ENCODE data around the gene TRIM29. TPM values are rescaled to one million over a fixed set of nuclear protein-coding genes. Genes with fewer than 3 reads are reported as not detected.

The TRIM29 gene
- total and polyA plus RNA-seq, 2 of the 13 experiments (the other 11 are each of a cell fraction or from before 2014, with no cell fraction given): 0.86 TPM

GRCh38 chr11:120141113-120141767, 3.3 kb upstream of the TRIM29 start:
- H3K79me2 ChIP-seq (ENCODE audit: insufficient read depth, low read length): no peaks in the 10 kb centered on the region
- H3K4me3 ChIP-seq (replicated peaks in 1 of 3; ENCODE audit: insufficient read depth in 1 of 3, low read depth in 2 of 3, low read length in 3 of 3): no peak overlapping the region
- DNase-seq (ENCODE audit: low spot score) (no peak), ATAC-seq (no peak), FAIRE-seq (no peak)
- in situ Hi-C loops (cut with HindIII; ENCODE audit: extremely low pct_ligation_motif_present, low pct_unique_long_range_greater_than_20kb) (no loop called here), intact Hi-C loops (cut with micrococcal nuclease; ENCODE audit: unreplicated experiment) (no loop called here)
- TF ChIP-seq MBNL3 (CRISPR knock-in tag; conservative IDR thresholded peaks at IDR 0.05): no peak
- peak; percentile 57 for TF ChIP-seq MAFF (IDR thresholded peaks at IDR 0.05; ENCODE audit: low read depth, low read length)
- no peak for TF ChIP-seq NFE2L2 (IDR thresholded peaks at IDR 0.05; ENCODE audit: low read length)
- TF ChIP-seq ZNF619 (CRISPR knock-in tag; IDR thresholded peaks at IDR 0.05): no peak
- TF ChIP-seq ZNF598 (CRISPR knock-in tag; IDR thresholded peaks at IDR 0.05; ENCODE audit: borderline replicate concordance): no peak
- TF ChIP-seq MAFK (conservative IDR thresholded peaks at IDR 0.05 in 1 of 2, IDR thresholded peaks at IDR 0.05 in 1 of 2; ENCODE audit: low read length in 2 of 2): peak; percentile 71 to 73
- no peak for TF ChIP-seq ZNF737 (CRISPR knock-in tag; IDR thresholded peaks at IDR 0.05; ENCODE audit: borderline replicate concordance)
- H3K36me3 ChIP-seq (replicated peaks in 1 of 2; ENCODE audit: control insufficient read depth in 1 of 2, insufficient read depth in 2 of 2, low read length in 2 of 2): no peaks in the 10 kb centered on the region
- peaks cover 7 to 39% of the 10 kb centered on the region in 2 experiments; a peak in 3 of 5 replicates for H3K27me3 ChIP-seq (ENCODE audit: control insufficient read depth in 1 of 2, insufficient read depth in 2 of 2, low read length in 2 of 2)
- no peak overlapping the region for H3K4me2 ChIP-seq (ENCODE audit: low read depth, low read length)
- no peak overlapping the region for H3K9ac ChIP-seq (ENCODE audit: insufficient read depth, low read depth, low read length)
- no peaks in the 10 kb centered on the region for H3K9me3 ChIP-seq (ENCODE audit: low read length)
- BruUV-seq (replicated peaks): no TSS peak
- no peaks in the 10 kb centered on the region for H3K4me1 ChIP-seq (ENCODE audit: insufficient read depth, low read length)
- H4K20me1 ChIP-seq (ENCODE audit: insufficient read depth, low read length): no peaks in the 10 kb centered on the region
- POLR2A ChIA-PET: no interaction called here
- CTCF ChIA-PET (ENCODE audit: low intra/inter-chr PET ratio, low total read pairs): no interaction called here
- H2AFZ ChIP-seq (ENCODE audit: low read length): no peak overlapping the region
- 0% methylated on average over 2 of the region's 5 CpGs for WGBS (ENCODE audit: low lambda C conversion rate)
- no peak overlapping the region for H3K27ac ChIP-seq (ENCODE audit: extremely low read length, insufficient read depth, low read length)

GRCh38 chr11:120139316-120140069, 1.6 kb upstream of the TRIM29 start:
- Histone ChIP-seq H3K9ac (ENCODE audit: insufficient read depth, low read depth, low read length) (no peak overlapping the region), H3K27ac (ENCODE audit: extremely low read length, insufficient read depth, low read length) (no peak overlapping the region), H3K4me1 (ENCODE audit: insufficient read depth, low read length) (no peaks in the 10 kb centered on the region), H3K4me3 (replicated peaks in 1 of 3; ENCODE audit: insufficient read depth in 1 of 3, low read depth in 2 of 3, low read length in 3 of 3) (no peak overlapping the region), H3K36me3 (replicated peaks in 1 of 2; ENCODE audit: control insufficient read depth in 1 of 2, insufficient read depth in 2 of 2, low read length in 2 of 2) (no peaks in the 10 kb centered on the region), H3K4me2 (ENCODE audit: low read depth, low read length) (no peak overlapping the region), H2AFZ (ENCODE audit: low read length) (no peak overlapping the region), H4K20me1 (ENCODE audit: insufficient read depth, low read length) (no peaks in the 10 kb centered on the region), H3K79me2 (ENCODE audit: insufficient read depth, low read length) (no peaks in the 10 kb centered on the region), H3K9me3 (ENCODE audit: low read length) (no peaks in the 10 kb centered on the region), H3K27me3 (ENCODE audit: control insufficient read depth in 1 of 2, insufficient read depth in 2 of 2, low read length in 2 of 2) (peaks cover 11 to 44% of the 10 kb centered on the region in 2 experiments)
- BruUV-seq (replicated peaks): no TSS peak
- ATAC-seq (no peak), DNase-seq (ENCODE audit: low spot score) (no peak), FAIRE-seq (no peak)
- in situ Hi-C loops (cut with HindIII; ENCODE audit: extremely low pct_ligation_motif_present, low pct_unique_long_range_greater_than_20kb) (no loop called here), intact Hi-C loops (cut with micrococcal nuclease; ENCODE audit: unreplicated experiment) (no loop called here)
- ChIA-PET CTCF (ENCODE audit: low intra/inter-chr PET ratio, low total read pairs) (no interaction called here), POLR2A (no interaction called here)
- WGBS (ENCODE audit: low lambda C conversion rate): 20% methylated on average over 6 of the region's 8 CpGs
- no peak for TF ChIP-seq THRA (CRISPR knock-in tag; IDR thresholded peaks at IDR 0.05; ENCODE audit: borderline replicate concordance)
- no peak for TF ChIP-seq NAIF1 (CRISPR knock-in tag; IDR thresholded peaks at IDR 0.05; ENCODE audit: borderline replicate concordance)

Data from HepG2 (cell line).